Superior temporal gyrus (tissue), 1 donor: Measurements from ENCODE around the gene STK33.

Experiments used
- DNase-seq: peaks from one replicate; pipeline ENCODE4 v3.0.0-alpha.2; 2016; ENCODE audit errors: extremely low spot score

Gene STK33

DNA sequence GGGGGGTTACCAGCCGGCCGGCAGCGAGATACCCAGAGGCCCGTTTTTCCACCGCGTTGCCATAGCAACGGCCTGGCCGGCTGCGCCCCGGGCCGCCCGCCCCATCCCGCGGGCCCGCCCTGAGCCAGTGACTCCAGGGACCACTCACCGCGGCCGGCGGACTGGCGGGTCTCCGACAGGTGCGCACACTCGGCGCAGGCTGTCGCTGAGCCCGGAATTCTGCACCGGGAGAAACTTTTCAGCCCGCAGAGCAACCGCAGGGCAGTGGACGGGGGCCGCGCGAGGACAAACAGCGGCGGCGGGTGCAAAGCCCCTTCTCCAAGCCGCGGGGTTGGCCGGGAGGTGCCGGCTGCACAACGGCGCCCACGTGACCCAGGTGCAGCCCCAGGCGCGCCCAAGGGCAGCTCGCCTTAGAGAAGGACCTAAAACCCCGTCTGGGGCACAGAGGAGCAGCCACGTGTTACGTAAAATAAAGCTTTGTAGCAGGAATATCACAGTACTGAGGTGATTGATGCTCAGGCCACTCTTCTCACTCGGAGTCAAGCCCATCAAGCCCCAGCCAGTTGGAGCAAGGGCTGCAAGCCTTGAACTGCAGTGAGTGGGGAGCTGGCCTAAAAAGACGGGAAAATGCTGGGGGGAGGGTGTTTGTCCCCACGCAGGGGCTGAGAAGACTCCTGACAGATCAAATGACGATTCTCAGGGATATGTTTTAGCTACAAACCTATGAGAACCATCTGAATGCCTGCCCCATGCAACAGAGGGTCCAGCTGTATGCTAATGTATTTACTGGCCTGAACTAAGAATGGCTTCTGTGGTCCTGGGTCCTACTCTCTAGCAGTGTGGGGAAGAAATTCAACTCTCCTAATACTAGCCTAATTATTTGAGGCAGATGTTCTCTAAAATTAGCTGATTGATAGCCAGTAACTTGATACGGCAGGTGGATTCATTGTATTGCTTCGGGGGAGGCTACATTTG is at the start of gene STK33:
TSS of gene STK33 (minus strand) at position 294 of the 975 bp plus-strand sequence. CDS start 119,323 bp downstream, outside the sequence.
- DNase-seq = no peak

DNA sequence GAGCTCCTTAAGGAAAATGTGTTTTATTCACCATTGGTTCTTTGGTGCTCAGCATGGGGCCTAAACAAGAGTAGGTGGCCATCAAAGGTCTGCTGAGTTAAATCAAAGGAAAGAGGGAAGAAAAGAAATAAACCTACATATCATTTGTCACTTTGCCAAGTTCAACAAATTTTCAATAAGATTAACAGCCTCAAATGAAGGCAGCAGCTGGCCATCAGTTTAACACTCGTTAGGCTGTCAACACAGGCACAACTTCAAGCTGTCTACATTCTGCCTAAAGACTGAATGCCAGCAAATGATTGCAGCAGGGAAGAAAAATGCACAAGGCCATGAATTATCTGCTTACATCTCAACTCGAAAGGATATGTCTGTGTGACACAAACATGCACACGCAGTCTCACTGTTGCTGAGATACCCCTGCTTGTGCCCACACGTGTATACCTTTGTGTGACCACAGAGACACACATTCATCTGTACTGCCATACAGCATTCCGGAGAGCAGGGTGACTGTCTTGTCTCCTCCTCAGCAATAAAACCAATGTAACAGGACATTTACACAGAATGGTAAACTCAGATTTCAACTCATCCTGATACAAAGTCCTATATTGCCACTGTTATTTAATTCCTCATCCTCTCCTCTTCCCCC is 48.3 kb upstream of the STK33 start:
- DNase-seq = no peak

DNA sequence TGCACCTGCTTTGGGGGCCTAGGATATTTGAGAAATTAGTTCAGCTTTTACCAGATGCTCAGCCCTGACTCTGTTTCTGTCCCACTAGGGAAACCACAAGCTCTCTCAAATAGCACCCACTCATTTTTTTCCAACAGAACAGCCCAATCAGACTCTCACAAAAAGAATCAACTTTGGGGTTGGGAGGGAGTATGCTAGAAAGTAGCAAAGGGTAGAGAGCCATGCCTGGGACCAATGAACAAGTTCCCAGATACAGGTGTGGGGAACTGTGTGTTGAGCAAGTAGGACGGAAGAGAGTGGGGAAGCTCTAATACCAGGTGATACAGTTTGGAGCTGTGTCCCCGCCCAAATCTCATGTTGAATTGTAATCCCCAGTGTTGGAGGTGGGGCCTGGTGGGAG is 47.3 kb upstream of the STK33 start:
- no peak for DNase-seq

GRCh38 chr11:8640267-8640906 is 46.4 kb upstream of the STK33 start:
- DNase-seq = no peak

DNA sequence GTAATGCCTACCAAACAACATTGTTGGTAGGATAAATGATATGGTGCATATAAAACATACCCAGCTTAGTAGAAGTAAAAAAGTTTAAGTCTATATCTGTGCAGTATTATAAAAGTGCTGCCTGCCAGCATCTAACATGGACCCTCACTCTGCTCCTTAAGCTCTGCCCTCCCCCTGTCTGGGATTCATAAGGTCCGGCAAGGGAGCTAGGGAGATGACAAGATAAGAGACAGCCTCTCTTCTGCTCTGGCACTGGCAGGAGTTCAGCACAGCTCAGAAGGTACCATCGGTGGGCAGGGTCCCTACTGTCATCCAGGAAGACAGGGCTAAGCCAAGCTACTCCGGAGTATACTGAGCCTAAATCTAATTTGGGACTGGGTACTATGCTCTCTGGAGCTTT is 45.6 kb upstream of the STK33 start:
- DNase-seq = no peak

GRCh38 chr11:8638300-8638699 is 44.3 kb upstream of the STK33 start:
- DNase-seq = no peak

DNA sequence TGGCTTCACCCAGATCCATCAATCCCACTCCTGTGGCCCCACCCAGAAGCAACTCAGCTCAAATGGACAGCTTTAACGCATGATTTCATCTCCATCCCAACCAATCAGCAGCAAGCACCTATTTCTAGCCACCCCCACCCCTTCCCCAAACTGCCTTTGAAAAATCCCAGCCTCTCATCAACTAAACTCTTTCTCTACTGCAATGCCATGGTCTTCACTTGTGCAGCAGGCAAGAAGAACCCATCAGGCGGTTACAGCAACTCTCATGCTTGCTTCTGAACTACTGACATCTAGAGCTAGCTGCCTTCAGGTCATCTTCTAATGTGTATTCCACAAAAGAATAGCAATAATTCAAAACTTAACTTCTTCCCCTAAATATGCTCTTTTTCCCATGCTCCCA is 42.1 kb upstream of the STK33 start:
- DNase-seq = no peak

- no peak for DNase-seq
These were observed 40.5 kb upstream of the STK33 start for GRCh38 chr11:8634498-8634897.

- no peak for DNase-seq
These were observed 37.5 kb upstream of the STK33 start for GRCh38 chr11:8631395-8632118.

- DNase-seq = no peak
These were observed 30.7 kb upstream of the STK33 start for GRCh38 chr11:8624698-8625097.

DNA sequence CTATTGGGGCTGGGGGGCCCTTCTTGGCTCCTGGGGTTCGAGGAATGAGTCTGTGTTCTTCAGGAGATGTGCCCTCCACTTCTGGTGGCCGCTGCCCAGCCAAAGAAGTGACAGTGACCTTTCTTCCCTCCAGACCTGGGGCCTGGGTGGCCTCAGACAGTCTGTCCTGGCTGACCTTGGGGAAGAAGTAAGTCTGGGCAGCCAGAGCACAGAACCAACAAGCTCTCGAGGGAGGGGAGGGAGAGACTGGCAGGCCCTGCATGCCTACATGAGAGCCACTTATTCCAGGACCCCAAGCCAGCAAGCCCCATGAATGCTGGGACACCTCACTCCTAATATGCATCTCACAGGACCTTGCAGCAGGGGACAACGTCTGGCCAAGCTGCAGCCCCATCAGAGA is 27.1 kb upstream of the STK33 start:
- no peak for DNase-seq

GRCh38 chr11:8617063-8617462 is 23.0 kb upstream of the STK33 start:
- DNase-seq = no peak

DNA sequence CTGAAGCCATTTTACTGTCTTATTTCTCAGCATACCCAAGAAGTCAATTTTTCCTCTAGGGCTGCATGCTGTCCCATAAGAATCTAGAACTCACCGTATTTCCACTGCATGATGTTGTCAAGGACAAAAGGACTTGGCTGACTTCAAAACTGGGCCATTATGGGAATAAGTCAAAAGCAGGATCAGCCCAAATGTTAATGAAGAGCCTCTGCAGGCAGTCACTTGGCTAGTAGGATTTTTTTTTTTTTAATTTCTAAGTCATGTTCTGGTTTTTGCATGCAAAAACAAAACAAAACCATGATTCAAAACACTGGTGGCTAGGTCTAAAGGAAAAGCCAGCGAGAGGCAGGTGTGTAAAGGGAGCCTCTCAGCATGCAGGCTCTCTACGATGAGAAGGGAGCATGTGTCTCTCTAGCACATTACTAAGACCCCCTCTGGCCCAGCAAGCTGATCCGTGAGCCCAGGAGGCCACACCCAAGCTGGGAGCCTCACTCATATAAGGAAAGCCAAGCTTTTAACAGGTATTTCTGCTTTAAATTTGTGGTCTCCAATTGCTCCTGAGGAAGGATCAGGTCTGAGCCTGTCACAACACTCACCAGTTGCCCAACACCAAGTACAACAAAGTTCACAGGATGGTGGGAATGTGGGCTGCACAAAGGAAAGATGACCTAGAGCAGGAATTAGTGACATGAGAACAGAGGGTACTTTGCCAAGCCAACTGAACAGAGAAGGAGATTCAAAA is 21.4 kb upstream of the STK33 start:
- DNase-seq = no peak

GRCh38 chr11:8614497-8614896 is 20.5 kb upstream of the STK33 start:
- DNase-seq = no peak

DNA sequence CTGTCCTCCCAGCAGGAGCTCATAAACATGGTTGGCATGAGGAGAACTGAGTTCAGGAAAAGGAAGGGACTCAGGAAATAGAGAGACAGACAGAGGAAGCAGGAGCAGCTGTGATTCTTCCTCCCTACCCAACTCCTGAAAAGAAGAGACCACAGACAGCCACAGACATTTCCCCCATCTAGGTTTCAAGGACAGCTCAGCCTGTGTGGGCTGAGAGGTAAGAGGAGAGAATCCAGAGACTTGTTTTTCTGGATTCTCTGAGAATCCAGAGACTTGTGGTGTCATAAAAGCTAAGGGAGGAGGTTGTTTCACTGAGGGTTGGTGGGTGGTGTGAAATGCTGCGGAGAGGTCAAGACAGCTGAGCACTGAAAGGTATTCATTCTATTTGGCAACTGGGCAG is 19.0 kb upstream of the STK33 start:
- DNase-seq = no peak

GRCh38 chr11:8612522-8612921 is 18.5 kb upstream of the STK33 start:
- DNase-seq = no peak

DNA sequence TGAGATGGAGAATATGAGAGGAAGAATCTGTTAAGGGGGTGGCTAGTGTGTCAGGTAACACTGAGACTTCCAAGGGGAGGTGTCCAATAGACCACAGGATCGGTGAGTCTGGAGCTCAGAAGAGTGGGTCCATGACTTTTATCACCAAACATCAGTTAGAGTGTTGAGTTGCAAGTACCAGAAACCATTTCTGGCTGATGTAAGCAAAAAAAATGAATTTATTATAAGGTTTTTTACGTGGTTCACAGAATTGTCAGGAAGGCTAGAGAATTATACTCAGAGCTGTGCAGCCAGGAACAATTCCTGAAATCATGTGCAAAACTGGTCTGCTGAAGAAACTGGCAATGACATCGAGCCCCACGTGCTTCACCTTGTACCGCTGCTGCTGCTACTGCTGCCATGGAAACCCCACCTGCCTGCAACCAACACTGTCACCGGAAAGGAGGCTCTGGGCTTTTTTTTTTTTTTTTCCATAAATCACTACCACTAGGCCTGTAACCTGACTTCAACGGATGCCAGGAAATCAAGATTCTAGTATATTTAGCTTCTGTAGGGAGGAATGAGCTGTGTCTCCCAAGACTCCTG is 16.6 kb upstream of the STK33 start:
- no peak for DNase-seq

GRCh38 chr11:8608652-8609051 is 14.6 kb upstream of the STK33 start:
- no peak for DNase-seq

DNA sequence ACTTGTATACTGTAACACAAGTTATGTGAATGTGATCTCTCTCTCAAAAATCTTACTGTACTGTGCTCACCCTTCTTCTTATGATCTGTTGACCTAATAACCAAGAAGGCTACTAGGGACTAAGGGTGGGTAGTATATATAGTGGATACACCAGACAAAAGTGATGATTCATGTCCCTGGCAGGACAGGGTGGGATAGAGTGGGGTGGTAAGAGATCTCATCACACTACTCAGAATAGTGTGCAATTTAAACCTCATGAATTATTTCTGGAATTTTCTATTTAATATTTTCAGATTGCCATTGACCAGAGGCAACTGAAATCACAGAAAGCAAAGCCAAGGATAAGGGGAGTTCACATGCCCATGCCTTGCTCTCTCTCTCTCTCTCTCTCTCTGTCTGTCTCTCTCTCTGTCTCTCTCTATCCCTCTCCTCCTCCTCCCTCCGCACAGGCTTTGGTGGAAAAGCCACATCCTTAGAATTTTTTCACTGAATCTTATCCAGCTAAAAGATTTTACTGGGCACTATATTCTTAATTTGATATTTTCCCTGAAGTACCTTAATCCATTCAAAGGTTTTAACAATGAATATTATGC is 12.0 kb upstream of the STK33 start:
- DNase-seq = no peak

GRCh38 chr11:8604078-8604723 is 10.2 kb upstream of the STK33 start:
- DNase-seq = no peak
